Measurements from ENCODE around the gene COL4A2.

COL4A2 gene

GRCh38 chr13:110290153-110290552 is 16.9 kb upstream of the COL4A2 start:
- TF ChIP-seq FOXP2 (optimal IDR thresholded peaks at IDR 0.05; ENCODE audit: control extremely low read depth, extremely low read length, insufficient read depth) = no peak
- TF ChIP-seq POLR2AphosphoS5 (IDR thresholded peaks at IDR 0.05; ENCODE audit: borderline replicate concordance, low read depth, low read length) = no peak
- no peak for TF ChIP-seq EZH2 (IDR thresholded peaks at IDR 0.05)
- H3K27ac ChIP-seq = no peak overlapping the region
- H3K9ac ChIP-seq (ENCODE audit: insufficient read length) = no peak overlapping the region
- H3K4me3 ChIP-seq = no peak overlapping the region
- no peaks in the 10 kb centered on the region for H3K9me3 ChIP-seq (ENCODE audit: low read depth, low read length)
- DNase-seq (ENCODE audit: low read depth, low spot score) = no peak
- H3K36me3 ChIP-seq (ENCODE audit: insufficient read depth, low read length) = no peaks in the 10 kb centered on the region

DNA sequence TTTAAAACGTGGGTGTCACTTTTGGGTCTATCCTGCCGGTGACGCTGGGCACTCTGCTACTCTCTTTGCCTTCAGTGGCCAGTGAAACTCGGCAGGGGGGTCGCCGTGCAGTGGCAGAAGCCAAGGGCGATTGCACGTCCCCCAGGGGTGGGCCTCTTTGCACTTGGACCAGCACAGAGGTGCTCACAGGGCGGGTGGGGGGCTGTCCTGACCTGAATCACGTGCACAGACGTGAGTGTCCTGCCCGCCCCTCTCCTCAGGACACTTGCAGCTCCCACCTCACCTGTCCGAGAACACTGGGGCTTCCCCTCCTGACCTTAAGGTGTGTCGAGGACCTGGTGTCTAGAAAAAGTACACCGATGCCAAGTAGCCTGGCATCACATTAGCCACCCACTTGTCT is 16.3 kb upstream of the COL4A2 start:
- no peaks in the 10 kb centered on the region for H3K9me3 ChIP-seq (ENCODE audit: low read depth, low read length)
- no peak overlapping the region for H3K4me3 ChIP-seq
- H3K36me3 ChIP-seq (ENCODE audit: insufficient read depth, low read length) = no peaks in the 10 kb centered on the region
- TF ChIP-seq FOXP2 (optimal IDR thresholded peaks at IDR 0.05; ENCODE audit: control extremely low read depth, extremely low read length, insufficient read depth) (no peak), EZH2 (IDR thresholded peaks at IDR 0.05) (no peak), POLR2AphosphoS5 (IDR thresholded peaks at IDR 0.05; ENCODE audit: borderline replicate concordance, low read depth, low read length) (no peak)
- no peak overlapping the region for H3K9ac ChIP-seq (ENCODE audit: insufficient read length)
- H3K27ac ChIP-seq = no peak overlapping the region
- DNase-seq (ENCODE audit: low read depth, low spot score) = no peak

- H3K36me3 ChIP-seq (ENCODE audit: insufficient read depth, low read length) = no peaks in the 10 kb centered on the region
- TF ChIP-seq POLR2AphosphoS5 (IDR thresholded peaks at IDR 0.05; ENCODE audit: borderline replicate concordance, low read depth, low read length) (no peak), FOXP2 (optimal IDR thresholded peaks at IDR 0.05; ENCODE audit: control extremely low read depth, extremely low read length, insufficient read depth) (no peak), EZH2 (IDR thresholded peaks at IDR 0.05) (no peak)
- no peak overlapping the region for H3K4me3 ChIP-seq
- DNase-seq (ENCODE audit: low read depth, low spot score) = no peak
- no peak overlapping the region for H3K9ac ChIP-seq (ENCODE audit: insufficient read length)
- H3K9me3 ChIP-seq (ENCODE audit: low read depth, low read length) = no peaks in the 10 kb centered on the region
- no peak overlapping the region for H3K27ac ChIP-seq
These were observed 15.8 kb upstream of the COL4A2 start for GRCh38 chr13:110291286-110291685.

- no peak overlapping the region for H3K27ac ChIP-seq
- H3K36me3 ChIP-seq (ENCODE audit: insufficient read depth, low read length) = no peaks in the 10 kb centered on the region
- DNase-seq (ENCODE audit: low read depth, low spot score) = no peak
- TF ChIP-seq EZH2 (IDR thresholded peaks at IDR 0.05) = no peak
- no peak for TF ChIP-seq POLR2AphosphoS5 (IDR thresholded peaks at IDR 0.05; ENCODE audit: borderline replicate concordance, low read depth, low read length)
- no peak for TF ChIP-seq FOXP2 (optimal IDR thresholded peaks at IDR 0.05; ENCODE audit: control extremely low read depth, extremely low read length, insufficient read depth)
- H3K9ac ChIP-seq (ENCODE audit: insufficient read length) = no peak overlapping the region
- no peaks in the 10 kb centered on the region for H3K9me3 ChIP-seq (ENCODE audit: low read depth, low read length)
- H3K4me3 ChIP-seq = no peak overlapping the region
These were observed 14.0 kb upstream of the COL4A2 start for GRCh38 chr13:110293037-110293436.

DNA sequence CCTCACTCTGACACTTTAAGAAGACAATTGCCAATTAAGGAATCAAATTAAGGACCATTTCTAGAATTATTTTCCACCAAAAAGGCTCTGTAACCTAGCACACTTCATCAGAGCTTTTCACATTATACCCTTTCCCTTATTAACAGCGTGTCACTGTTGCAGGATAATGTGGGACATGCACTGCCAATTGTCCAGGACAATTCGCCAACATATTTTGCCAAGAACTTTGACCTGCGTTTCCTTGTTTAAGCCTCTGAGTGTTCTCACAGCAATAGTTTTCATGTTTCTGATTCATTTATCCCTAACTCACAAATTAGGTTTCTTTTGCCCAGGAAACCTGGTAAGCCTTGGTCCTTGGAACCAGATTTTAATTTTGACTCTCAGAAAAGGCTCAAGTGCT is 13.4 kb upstream of the COL4A2 start:
- Histone ChIP-seq H3K9me3 (ENCODE audit: low read depth, low read length) (no peaks in the 10 kb centered on the region), H3K9ac (ENCODE audit: insufficient read length) (no peak overlapping the region), H3K36me3 (ENCODE audit: insufficient read depth, low read length) (no peaks in the 10 kb centered on the region), H3K4me3 (no peak overlapping the region), H3K27ac (no peak overlapping the region)
- TF ChIP-seq EZH2 (IDR thresholded peaks at IDR 0.05) (no peak), POLR2AphosphoS5 (IDR thresholded peaks at IDR 0.05; ENCODE audit: borderline replicate concordance, low read depth, low read length) (no peak), FOXP2 (optimal IDR thresholded peaks at IDR 0.05; ENCODE audit: control extremely low read depth, extremely low read length, insufficient read depth) (no peak)
- DNase-seq (ENCODE audit: low read depth, low spot score) = no peak

DNA sequence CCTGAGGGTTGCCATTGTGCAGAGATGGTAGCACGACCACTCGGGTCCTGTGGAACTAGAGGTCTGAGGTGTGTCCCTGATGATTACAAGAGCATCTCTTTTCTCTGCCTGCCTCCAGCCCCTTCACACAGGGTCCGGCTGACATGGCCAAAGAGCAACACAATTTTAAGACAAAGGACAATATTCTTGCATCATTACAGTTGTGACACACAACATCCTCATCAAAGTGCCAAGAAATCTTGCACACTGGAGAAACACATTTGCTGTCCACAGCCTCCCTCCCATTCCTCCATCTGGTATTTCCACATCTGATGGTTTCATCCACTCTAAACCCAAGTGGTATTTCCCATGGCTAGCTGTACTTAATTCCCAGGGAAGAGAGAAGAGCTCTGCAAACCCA is 12.9 kb upstream of the COL4A2 start:
- Histone ChIP-seq H3K27ac (no peak overlapping the region), H3K36me3 (ENCODE audit: insufficient read depth, low read length) (no peaks in the 10 kb centered on the region), H3K9me3 (ENCODE audit: low read depth, low read length) (no peaks in the 10 kb centered on the region), H3K4me3 (no peak overlapping the region), H3K9ac (ENCODE audit: insufficient read length) (no peak overlapping the region)
- DNase-seq (ENCODE audit: low read depth, low spot score) = no peak
- TF ChIP-seq POLR2AphosphoS5 (IDR thresholded peaks at IDR 0.05; ENCODE audit: borderline replicate concordance, low read depth, low read length) (no peak), EZH2 (IDR thresholded peaks at IDR 0.05) (no peak), FOXP2 (optimal IDR thresholded peaks at IDR 0.05; ENCODE audit: control extremely low read depth, extremely low read length, insufficient read depth) (no peak)

- DNase-seq (ENCODE audit: low read depth, low spot score) = no peak
- H3K9me3 ChIP-seq (ENCODE audit: low read depth, low read length) = no peaks in the 10 kb centered on the region
- H3K27ac ChIP-seq = no peak overlapping the region
- no peaks in the 10 kb centered on the region for H3K36me3 ChIP-seq (ENCODE audit: insufficient read depth, low read length)
- no peak for TF ChIP-seq POLR2AphosphoS5 (IDR thresholded peaks at IDR 0.05; ENCODE audit: borderline replicate concordance, low read depth, low read length)
- TF ChIP-seq FOXP2 (optimal IDR thresholded peaks at IDR 0.05; ENCODE audit: control extremely low read depth, extremely low read length, insufficient read depth) = no peak
- TF ChIP-seq EZH2 (IDR thresholded peaks at IDR 0.05) = no peak
- no peak overlapping the region for H3K4me3 ChIP-seq
- H3K9ac ChIP-seq (ENCODE audit: insufficient read length) = no peak overlapping the region
These were observed 12.5 kb upstream of the COL4A2 start for GRCh38 chr13:110294622-110295021.

- Histone ChIP-seq H3K27ac (no peak overlapping the region), H3K4me3 (no peak overlapping the region), H3K36me3 (ENCODE audit: insufficient read depth, low read length) (no peaks in the 10 kb centered on the region), H3K9ac (ENCODE audit: insufficient read length) (no peak overlapping the region), H3K9me3 (ENCODE audit: low read depth, low read length) (no peaks in the 10 kb centered on the region)
- no peak for TF ChIP-seq EZH2 (IDR thresholded peaks at IDR 0.05)
- no peak for TF ChIP-seq FOXP2 (optimal IDR thresholded peaks at IDR 0.05; ENCODE audit: control extremely low read depth, extremely low read length, insufficient read depth)
- no peak for TF ChIP-seq POLR2AphosphoS5 (IDR thresholded peaks at IDR 0.05; ENCODE audit: borderline replicate concordance, low read depth, low read length)
- DNase-seq (ENCODE audit: low read depth, low spot score) = no peak
These were observed 10.1 kb upstream of the COL4A2 start for GRCh38 chr13:110297011-110297410.

DNA sequence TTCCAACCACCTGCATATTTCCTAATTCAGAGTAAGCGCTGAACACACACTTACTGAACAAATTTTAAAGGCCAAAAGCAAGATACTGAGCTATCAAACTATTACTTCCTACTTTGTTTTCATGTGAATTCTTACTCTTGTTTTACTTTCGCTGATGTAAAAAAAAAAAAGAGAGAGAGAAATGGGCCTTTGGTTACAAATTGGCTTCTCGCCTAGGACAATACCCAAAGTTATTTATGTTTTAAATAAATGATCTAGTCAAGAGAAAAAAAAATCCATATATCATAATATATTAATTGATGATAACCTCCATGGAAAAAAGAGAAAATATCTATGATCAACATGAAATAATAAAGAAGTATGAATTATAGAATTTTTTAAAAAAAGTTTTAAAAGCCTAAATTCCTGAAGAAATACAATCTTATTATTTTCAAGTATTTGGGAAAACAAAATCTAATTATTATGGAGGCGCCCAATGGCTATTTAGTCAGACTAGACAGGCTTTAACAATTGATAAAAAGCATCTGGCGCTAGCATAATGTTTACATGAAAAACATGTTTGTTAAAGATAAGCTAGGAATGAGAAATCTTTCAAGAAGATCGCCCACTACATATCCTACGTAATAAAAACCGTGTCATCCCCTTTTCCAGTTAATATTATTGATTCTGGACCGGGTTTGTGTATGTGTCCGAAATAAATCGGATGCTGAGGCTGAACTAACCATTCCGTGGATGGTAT is 9.1 kb upstream of the COL4A2 start:
- Histone ChIP-seq H3K27ac (no peak overlapping the region), H3K9me3 (ENCODE audit: low read depth, low read length) (no peaks in the 10 kb centered on the region), H3K36me3 (ENCODE audit: insufficient read depth, low read length) (no peaks in the 10 kb centered on the region), H3K4me3 (no peak overlapping the region), H3K9ac (ENCODE audit: insufficient read length) (no peak overlapping the region)
- no peak for DNase-seq (ENCODE audit: low read depth, low spot score)
- TF ChIP-seq EZH2 (IDR thresholded peaks at IDR 0.05) (no peak), FOXP2 (optimal IDR thresholded peaks at IDR 0.05; ENCODE audit: control extremely low read depth, extremely low read length, insufficient read depth) (no peak), POLR2AphosphoS5 (IDR thresholded peaks at IDR 0.05; ENCODE audit: borderline replicate concordance, low read depth, low read length) (no peak)
